SU-DHL-6 (cell line): ENCODE data around the gene OR51B2.
"Not testable (repeated sequence)": the region's sequence is repeated elsewhere in the genome, so short reads cannot be mapped to it uniquely, and the experiment has no call there.

Experiments
- H2AFZ ChIP-seq: fragments of 200-600 bp; sonication (generic); 2 replicates; pipeline ENCODE4 v1.6.1; 2014; ENCODE audit warnings: low read depth, mild to moderate bottlenecking, moderate library complexity, mixed read lengths, antibody characterized with exemption, low read length; ENCODE audit not compliant: severe bottlenecking
- H3F3A ChIP-seq: fragments of 200-600 bp; shearing (Covaris generic); 2 replicates; pipeline ENCODE4 v1.6.0; 2016; ENCODE audit warnings: antibody characterized with exemption, mild to moderate bottlenecking; ENCODE audit not compliant: insufficient read depth
- H3K27ac ChIP-seq: fragments of 200-600 bp; sonication (generic); 2 replicates; pipeline ENCODE4 v1.5.1; 2016; ENCODE audit warnings: low read depth, mild to moderate bottlenecking, low read length, moderate library complexity, mixed read lengths
- H3K27me3 ChIP-seq: fragments of 200-600 bp; sonication (generic), shearing (Covaris generic); 2 replicates; pipeline ENCODE4 v1.6.0; 2014; ENCODE audit warnings: mild to moderate bottlenecking, low read length
- H3K36me3 ChIP-seq: fragments of 200-600 bp; sonication (generic); 2 replicates; pipeline ENCODE4 v1.6.1; 2014; ENCODE audit warnings: mild to moderate bottlenecking, low read length, mixed read lengths
- H3K4me2 ChIP-seq: fragments of 300-600, 200-600 bp; shearing (Covaris generic), sonication (generic); 2 replicates; pipeline ENCODE4 v1.6.0; 2014; ENCODE audit warnings: low read length, low read depth, mild to moderate bottlenecking; ENCODE audit not compliant: poor library complexity, severe bottlenecking
- H3K4me3 ChIP-seq: fragments of 200-600 bp; sonication (generic); 2 replicates; pipeline ENCODE4 v1.5.1; 2014; ENCODE audit warnings: antibody characterized with exemption, low read length, mild to moderate bottlenecking, mixed read lengths; ENCODE audit not compliant: insufficient read depth, poor library complexity, severe bottlenecking
- H3K79me2 ChIP-seq: fragments of 200-600 bp; sonication (generic); 2 replicates; pipeline ENCODE4 v1.6.1; 2014; ENCODE audit warnings: mild to moderate bottlenecking, low read length, moderate library complexity; ENCODE audit not compliant: insufficient read depth
- H3K9ac ChIP-seq: fragments of 200-600 bp; sonication (generic); 2 replicates; pipeline ENCODE4 v1.7.0; 2014; ENCODE audit warnings: mild to moderate bottlenecking, low read length
- H3K9me2 ChIP-seq: fragments of 200-600 bp; sonication (generic); replicated peaks from 2 replicates; pipeline ENCODE4 v1.6.1; 2014; ENCODE audit warnings: low read length; ENCODE audit not compliant: insufficient read depth
- H3K9me3 ChIP-seq: fragments of 200-600 bp; sonication (generic); 2 replicates; pipeline ENCODE4 v1.6.1; 2014; ENCODE audit warnings: low read length, mixed read lengths; ENCODE audit not compliant: insufficient read depth
- H4K20me1 ChIP-seq: fragments of 200-600 bp; sonication (generic); 2 replicates; pipeline ENCODE4 v1.6.1; 2014; ENCODE audit warnings: low read depth, mild to moderate bottlenecking, antibody characterized with exemption, low read length, moderate library complexity, mixed read lengths
- EZH2phosphoT487 ChIP-seq: fragments of 200-600 bp; sonication (generic), shearing (Covaris generic); conservative IDR thresholded peaks from 2 replicates; pipeline ENCODE4 v1.6.1; 2018; ENCODE audit warnings: mild to moderate bottlenecking, antibody characterized with exemption, low read length, moderate library complexity, mixed read lengths
- TF ChIP-seq, protein P1 (sequence below): fragments of 200-600 bp; sonication (generic); IDR thresholded peaks from one replicate; pipeline ENCODE4 v1.5.1; 2017; ENCODE audit warnings: antibody characterized with exemption, mild to moderate bottlenecking, low read length, moderate library complexity; ENCODE audit not compliant: insufficient read depth, poor library complexity, severe bottlenecking

Gene OR51B2

GRCh38 chr11:5343474-5344335, 19.6 kb upstream of the OR51B2 start, which contains the start of gene OR51B5:
OR51B5 (minus strand) TSS chr11:5343524; CDS start chr11:5343524, 0 bp downstream.
- no peak within 1 kb of the TSS for H3K4me3 ChIP-seq
- no peak within 1 kb of the TSS for H3K4me2 ChIP-seq
- no peak within 1 kb of the TSS for H3K9ac ChIP-seq
- no peaks in the 10 kb centered on the region for H3K9me3 ChIP-seq
- H3F3A ChIP-seq: no peaks in the 10 kb centered on the region
- TF ChIP-seq, protein P1, sequence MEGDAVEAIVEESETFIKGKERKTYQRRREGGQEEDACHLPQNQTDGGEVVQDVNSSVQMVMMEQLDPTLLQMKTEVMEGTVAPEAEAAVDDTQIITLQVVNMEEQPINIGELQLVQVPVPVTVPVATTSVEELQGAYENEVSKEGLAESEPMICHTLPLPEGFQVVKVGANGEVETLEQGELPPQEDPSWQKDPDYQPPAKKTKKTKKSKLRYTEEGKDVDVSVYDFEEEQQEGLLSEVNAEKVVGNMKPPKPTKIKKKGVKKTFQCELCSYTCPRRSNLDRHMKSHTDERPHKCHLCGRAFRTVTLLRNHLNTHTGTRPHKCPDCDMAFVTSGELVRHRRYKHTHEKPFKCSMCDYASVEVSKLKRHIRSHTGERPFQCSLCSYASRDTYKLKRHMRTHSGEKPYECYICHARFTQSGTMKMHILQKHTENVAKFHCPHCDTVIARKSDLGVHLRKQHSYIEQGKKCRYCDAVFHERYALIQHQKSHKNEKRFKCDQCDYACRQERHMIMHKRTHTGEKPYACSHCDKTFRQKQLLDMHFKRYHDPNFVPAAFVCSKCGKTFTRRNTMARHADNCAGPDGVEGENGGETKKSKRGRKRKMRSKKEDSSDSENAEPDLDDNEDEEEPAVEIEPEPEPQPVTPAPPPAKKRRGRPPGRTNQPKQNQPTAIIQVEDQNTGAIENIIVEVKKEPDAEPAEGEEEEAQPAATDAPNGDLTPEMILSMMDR: no peak
- TF ChIP-seq EZH2phosphoT487: no peak
- H4K20me1 ChIP-seq: no peaks in the 10 kb centered on the region
- H3K27ac ChIP-seq: no peak within 1 kb of the TSS
- no peaks in the 10 kb centered on the region for H3K27me3 ChIP-seq
- H2AFZ ChIP-seq: no peak within 1 kb of the TSS
- no peaks in the 10 kb centered on the region for H3K9me2 ChIP-seq
- no peaks in the 10 kb centered on the region for H3K36me3 ChIP-seq
- H3K79me2 ChIP-seq: no peaks in the 10 kb centered on the region

DNA sequence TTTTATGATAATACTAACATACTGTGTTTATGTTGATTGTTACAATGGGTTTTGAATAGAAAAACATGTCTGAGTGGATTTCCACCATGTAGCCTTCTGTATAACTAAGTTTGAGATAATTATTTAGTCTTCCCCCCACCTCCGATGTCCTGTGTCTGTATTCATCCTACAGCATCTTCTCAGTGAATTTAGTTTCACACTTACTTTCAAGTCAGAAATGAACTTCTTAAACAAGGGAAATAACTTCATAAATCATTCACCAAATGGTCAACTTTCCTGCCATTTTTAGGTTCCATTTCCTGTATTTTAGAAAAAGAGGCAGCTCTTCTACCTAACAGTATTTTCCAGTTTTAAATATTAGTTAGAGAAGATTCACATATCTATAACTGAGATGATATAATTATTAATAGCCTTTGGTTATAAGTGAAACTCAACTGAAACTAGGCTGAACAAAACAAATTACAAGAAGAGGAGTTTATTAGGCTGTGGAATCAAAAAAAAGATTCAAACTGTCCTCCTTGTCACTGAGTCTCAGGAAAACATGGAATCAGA, 15.8 kb upstream of the OR51B2 start:
- no peaks in the 10 kb centered on the region for H3K9me2 ChIP-seq
- H4K20me1 ChIP-seq: no peaks in the 10 kb centered on the region
- no peak overlapping the region for H2AFZ ChIP-seq
- TF ChIP-seq, protein P1: no peak
- TF ChIP-seq EZH2phosphoT487: no peak
- H3K9me3 ChIP-seq: no peaks in the 10 kb centered on the region
- no peaks in the 10 kb centered on the region for H3F3A ChIP-seq
- no peaks in the 10 kb centered on the region for H3K36me3 ChIP-seq
- no peak overlapping the region for H3K27ac ChIP-seq
- H3K27me3 ChIP-seq: no peaks in the 10 kb centered on the region
- no peak overlapping the region for H3K4me2 ChIP-seq
- no peak overlapping the region for H3K4me3 ChIP-seq
- no peak overlapping the region for H3K9ac ChIP-seq
- H3K79me2 ChIP-seq: no peaks in the 10 kb centered on the region

DNA sequence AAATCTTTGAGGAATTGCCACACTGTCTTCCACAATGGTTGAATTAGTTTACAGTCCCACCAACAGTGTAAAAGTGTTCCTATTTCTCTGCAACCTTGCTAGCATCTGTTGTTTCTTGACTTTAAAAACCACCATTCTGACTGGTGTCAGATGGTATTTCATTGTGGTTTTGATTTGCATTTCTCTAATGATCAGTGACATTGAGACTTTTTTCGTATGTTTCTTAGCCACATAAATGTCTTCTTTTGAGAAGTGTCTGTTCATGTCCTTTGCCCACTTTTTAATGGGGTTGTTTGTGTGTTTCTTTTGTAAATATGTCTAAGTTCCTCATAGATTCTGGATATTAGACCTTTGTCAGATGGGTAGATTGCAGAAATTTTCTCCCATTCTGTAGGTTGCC, 13.2 kb upstream of the OR51B2 start:
- not testable (repeated sequence) for H3F3A ChIP-seq, H3K9me3 ChIP-seq, H4K20me1 ChIP-seq, H3K36me3 ChIP-seq, H3K9me2 ChIP-seq, H3K27ac ChIP-seq, H3K4me2 ChIP-seq, H3K79me2 ChIP-seq, H3K9ac ChIP-seq, H3K4me3 ChIP-seq, H2AFZ ChIP-seq, H3K27me3 ChIP-seq

GRCh38 chr11:5336331-5336730, 12.2 kb upstream of the OR51B2 start:
- no peaks in the 10 kb centered on the region for H3K79me2 ChIP-seq
- TF ChIP-seq, protein P1: no peak
- TF ChIP-seq EZH2phosphoT487: no peak

More at GRCh38 chr11:5336331-5336730, 12.2 kb upstream of the OR51B2 start:
- Histone ChIP-seq H3K9ac (no peak overlapping the region), H4K20me1 (0 out of 2 replicates have a peak, but pooled peaks cover 4% of the 10 kb centered on the region), H3K27me3 (no peaks in the 10 kb centered on the region), H3K36me3 (no peaks in the 10 kb centered on the region), H2AFZ (no peak overlapping the region), H3K9me2 (no peaks in the 10 kb centered on the region), H3K4me3 (no peak overlapping the region), H3K27ac (no peak overlapping the region), H3K4me2 (no peak overlapping the region), H3K9me3 (no peaks in the 10 kb centered on the region), H3F3A (no peaks in the 10 kb centered on the region)
